MM.1S (cell line): ENCODE data around the gene PLCH2.

ENCODE experiments used
- DNase-seq: peaks from one replicate; pipeline ENCODE4 v3.0.0-alpha.2; 2015
- H2AFZ ChIP-seq: fragments of 300-600 bp; sonication (generic); 2 replicates; pipeline ENCODE4 v1.6.0; 2016; ENCODE audit warnings: antibody characterized with exemption, low read length
- H3F3A ChIP-seq: fragments of 300-600 bp; sonication (generic); 2 replicates; pipeline ENCODE4 v1.6.1; 2016; ENCODE audit warnings: mild to moderate bottlenecking, antibody characterized with exemption, low read length, moderate library complexity, mixed read lengths; ENCODE audit not compliant: insufficient read depth
- H3K27ac ChIP-seq: fragments of 300-600 bp; sonication (generic); 2 replicates; pipeline ENCODE4 v1.5.1; 2016; ENCODE audit warnings: mild to moderate bottlenecking, low read length
- H3K27me3 ChIP-seq: fragments of 300-600 bp; sonication (generic); replicated peaks from 2 replicates; pipeline ENCODE4 v1.6.0; 2016; ENCODE audit warnings: low read length; ENCODE audit not compliant: insufficient read depth
- H3K36me3 ChIP-seq: fragments of 300-600 bp; sonication (generic); replicated peaks from 2 replicates; pipeline ENCODE4 v1.6.1; 2016; ENCODE audit warnings: mild to moderate bottlenecking, low read length, mixed read lengths; ENCODE audit not compliant: insufficient read depth
- H3K4me1 ChIP-seq: fragments of 300-600 bp; sonication (generic); 2 replicates; pipeline ENCODE4 v1.6.1; 2016; ENCODE audit warnings: low read length, mixed read lengths
- H3K4me2 ChIP-seq: fragments of 300-600 bp; sonication (generic); 2 replicates; pipeline ENCODE4 v1.6.0; 2016; ENCODE audit warnings: low read depth, low read length
- H3K4me3 ChIP-seq: fragments of 300-600 bp; sonication (generic); 2 replicates; pipeline ENCODE4 v1.5.1; 2016; ENCODE audit warnings: low read length, mixed read lengths
- H3K79me2 ChIP-seq: fragments of 300-600 bp; sonication (generic); 2 replicates; pipeline ENCODE4 v1.6.1; 2016; ENCODE audit warnings: mixed run types, low read length, mixed read lengths
- H3K9ac ChIP-seq: fragments of 300-600 bp; sonication (generic); 2 replicates; pipeline ENCODE4 v1.6.1; 2016; ENCODE audit warnings: low read length, mixed read lengths
- H3K9me2 ChIP-seq: fragments of 300-600 bp; sonication (generic); replicated peaks from 2 replicates; pipeline ENCODE4 v1.6.1; 2016; ENCODE audit warnings: mild to moderate bottlenecking, low read length, mixed read lengths; ENCODE audit not compliant: insufficient read depth
- H3K9me3 ChIP-seq: fragments of 300-600 bp; sonication (generic); replicated peaks from 2 replicates; pipeline ENCODE4 v1.6.1; 2016; ENCODE audit warnings: mild to moderate bottlenecking, low read length, mixed read lengths; ENCODE audit not compliant: insufficient read depth
- H4K20me1 ChIP-seq: fragments of 300-600 bp; sonication (generic); 2 replicates; pipeline ENCODE4 v1.6.1; 2016; ENCODE audit warnings: mild to moderate bottlenecking, low read length, moderate library complexity, mixed read lengths; ENCODE audit not compliant: insufficient read depth
- CTCF ChIP-seq: fragments of 300-600 bp; sonication (generic); IDR thresholded peaks from 2 replicates; pipeline ENCODE4 v1.5.1; 2016; ENCODE audit warnings: antibody characterized with exemption, low read length, mixed read lengths
- EZH2 ChIP-seq: fragments of 300-600 bp; sonication (generic); optimal IDR thresholded peaks from 2 replicates; pipeline ENCODE3; 2017; ENCODE audit warnings: low read depth, mild to moderate bottlenecking, antibody characterized with exemption, low read length, mixed read lengths
- EZH2phosphoT487 ChIP-seq: fragments of 300-600 bp; sonication (generic); IDR thresholded peaks from 2 replicates; pipeline ENCODE4 v1.6.1; 2018; ENCODE audit warnings: antibody characterized with exemption, low read length

PLCH2 gene

GRCh38 chr1:2553871-2554620 is 78.0 kb downstream of the PLCH2 start:
- Histone ChIP-seq H3K4me2 (no peak overlapping the region), H3K27ac (no peak overlapping the region), H4K20me1 (no peaks in the 10 kb centered on the region), H3K9me3 (no peaks in the 10 kb centered on the region), H3K79me2 (peaks cover 21% of the 10 kb centered on the region), H3K9me2 (no peaks in the 10 kb centered on the region), H3K36me3 (no peaks in the 10 kb centered on the region), H3K9ac (no peak overlapping the region), H3F3A (peaks cover 2% of the 10 kb centered on the region), H2AFZ (no peak overlapping the region), H3K4me1 (peaks cover 18% of the 10 kb centered on the region), H3K4me3 (no peak overlapping the region), H3K27me3 (no peaks in the 10 kb centered on the region)
- DNase-seq = no peak
- TF ChIP-seq EZH2 (no peak), EZH2phosphoT487 (no peak), CTCF (no peak)

- no peak overlapping the region for H3K4me3 ChIP-seq
Observed at GRCh38 chr1:2554621-2555387, 78.7 kb downstream of the PLCH2 start.

More at GRCh38 chr1:2554621-2555387, 78.7 kb downstream of the PLCH2 start:
- peaks cover 21% of the 10 kb centered on the region for H3K79me2 ChIP-seq
- H3K27ac ChIP-seq = no peak overlapping the region
- H3K4me1 ChIP-seq = peaks cover 14% of the 10 kb centered on the region
- H3K36me3 ChIP-seq = no peaks in the 10 kb centered on the region
- H3K9me3 ChIP-seq = no peaks in the 10 kb centered on the region
- H2AFZ ChIP-seq = no peak overlapping the region
- no peak overlapping the region for H3K9ac ChIP-seq
- H3K9me2 ChIP-seq = no peaks in the 10 kb centered on the region
- H3K4me2 ChIP-seq = peak overlapping the region; percentile 92; the same call in 1 of the 2 replicates
- no peaks in the 10 kb centered on the region for H3K27me3 ChIP-seq
- no peak for DNase-seq
- no peaks in the 10 kb centered on the region for H4K20me1 ChIP-seq
- H3F3A ChIP-seq = no peaks in the 10 kb centered on the region
- TF ChIP-seq CTCF = peak; percentile 32
- no peak for TF ChIP-seq EZH2phosphoT487
- TF ChIP-seq EZH2 = no peak
